ENCODE data around the gene NEURL1B.
"Not testable (repeated sequence)": the region's sequence is repeated elsewhere in the genome, so short reads cannot be mapped to it uniquely, and the experiment has no call there.

Gene NEURL1B

GRCh38 chr5:172634106-172634899 is 6.8 kb upstream of the NEURL1B start:
- DNase-seq (ENCODE audit: low read depth in 2 of 2): no peak

GRCh38 chr5:172635038-172635437 is 6.0 kb upstream of the NEURL1B start:
- no peak for DNase-seq (ENCODE audit: low read depth in 2 of 2)

GRCh38 chr5:172636279-172637050 is 4.6 kb upstream of the NEURL1B start:
- no peak for DNase-seq (ENCODE audit: low read depth in 2 of 2)

GRCh38 chr5:172637110-172637580 is 3.9 kb upstream of the NEURL1B start:
- no peak for DNase-seq (ENCODE audit: low read depth in 2 of 2)

- DNase-seq (ENCODE audit: low read depth in 2 of 2): no peak
Measured at GRCh38 chr5:172637740-172638139, 3.3 kb upstream of the NEURL1B start.

GRCh38 chr5:172638209-172638768 is 2.8 kb upstream of the NEURL1B start:
- DNase-seq (ENCODE audit: low read depth in 2 of 2): no peak

- DNase-seq (ENCODE audit: low read depth in 2 of 2): no peak
Measured at GRCh38 chr5:172640139-172640538, 924 bp upstream of the NEURL1B start.

GRCh38 chr5:172641359-172642050 is 442 bp downstream of the NEURL1B start:
- no peak for DNase-seq (ENCODE audit: low read depth in 2 of 2)

- DNase-seq (ENCODE audit: low read depth in 2 of 2): no peak
Measured at GRCh38 chr5:172642051-172642409, 967 bp downstream of the NEURL1B start.

GRCh38 chr5:172642486-172642885 is 1.4 kb downstream of the NEURL1B start:
- no peak for DNase-seq (ENCODE audit: low read depth in 2 of 2)

- no peak for DNase-seq (ENCODE audit: low read depth in 2 of 2)
Measured at GRCh38 chr5:172642926-172643871, 2.1 kb downstream of the NEURL1B start.

- no peak for DNase-seq (ENCODE audit: low read depth in 2 of 2)
Measured at GRCh38 chr5:172644266-172644665, 3.2 kb downstream of the NEURL1B start.

GRCh38 chr5:172644711-172645110 is 3.6 kb downstream of the NEURL1B start:
- no peak for DNase-seq (ENCODE audit: low read depth in 2 of 2)

GRCh38 chr5:172645271-172646055 is 4.4 kb downstream of the NEURL1B start:
- no peak for DNase-seq (ENCODE audit: low read depth in 2 of 2)

- DNase-seq (ENCODE audit: low read depth in 2 of 2): no peak
Measured at GRCh38 chr5:172646716-172647285, 5.7 kb downstream of the NEURL1B start.

- DNase-seq (ENCODE audit: low read depth in 2 of 2): no peak
Measured at GRCh38 chr5:172647352-172648012, 6.4 kb downstream of the NEURL1B start.

GRCh38 chr5:172648013-172648381 is 6.9 kb downstream of the NEURL1B start:
- no peak for DNase-seq (ENCODE audit: low read depth in 2 of 2)

- no peak for DNase-seq (ENCODE audit: low read depth in 2 of 2)
Measured at GRCh38 chr5:172648755-172649154, 7.7 kb downstream of the NEURL1B start.

- not testable (repeated sequence) for DNase-seq (ENCODE audit: low read depth in 2 of 2)
Measured at GRCh38 chr5:172656496-172656895, 15.4 kb downstream of the NEURL1B start.
